ENCODE results near the gene PDE2A.
"Not testable (repeated sequence)": the region's sequence is repeated elsewhere in the genome, so short reads cannot be mapped to it uniquely, and the experiment has no call there.

PDE2A gene

GRCh38 chr11:72574548-72575460 is 99.4 kb downstream of the PDE2A start:
- FAIRE-seq = no peak
- no peak for TF ChIP-seq PAX5 (IDR thresholded peaks at IDR 0.05; ENCODE audit: insufficient read depth, low read length, severe bottlenecking)
- no peak for TF ChIP-seq TAF1 (IDR thresholded peaks at IDR 0.05; ENCODE audit: low read depth, low read length)
- no peak for TF ChIP-seq POU2F2 (IDR thresholded peaks at IDR 0.05; ENCODE audit: low read depth, low read length)
- no peak for TF ChIP-seq POLR2A (IDR thresholded peaks at IDR 0.05; ENCODE audit: low read depth, low read length)
- no peak for TF ChIP-seq POLR2AphosphoS5 (IDR thresholded peaks at IDR 0.05; ENCODE audit: low read depth, low read length)
- TF ChIP-seq SPI1 (IDR thresholded peaks at IDR 0.05; ENCODE audit: low read depth, low read length) = no peak
- no peak for DNase-seq (ENCODE audit: insufficient read length, low spot score)

DNA sequence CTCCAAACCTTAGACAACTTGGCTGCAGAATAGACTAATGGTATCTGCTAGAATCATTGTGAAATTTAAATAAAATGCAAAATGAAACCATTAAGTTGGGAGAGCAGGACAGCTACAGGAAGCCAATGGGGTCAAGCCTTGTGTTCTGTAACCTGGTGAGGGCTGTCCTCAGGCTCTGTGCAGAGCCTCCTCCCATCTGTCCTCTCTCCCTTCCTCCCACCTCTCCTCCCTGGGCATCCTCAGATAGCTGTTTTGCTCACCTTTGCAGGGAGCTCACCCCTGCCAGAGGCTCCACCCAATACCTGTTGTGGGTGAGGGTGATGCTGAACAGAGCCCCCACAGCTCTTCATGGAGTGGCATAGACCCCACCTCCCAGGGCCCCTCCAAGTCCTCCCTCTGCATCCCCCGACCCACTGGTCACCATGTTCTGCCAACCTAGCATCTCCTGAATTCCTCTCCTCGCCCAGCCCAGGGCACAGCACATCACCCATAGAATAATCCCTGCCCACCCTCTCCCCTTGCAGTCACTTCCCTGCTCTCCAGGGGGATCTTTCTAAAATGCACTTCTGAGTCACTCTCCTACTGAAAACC is 100.3 kb downstream of the PDE2A start:
- no peak for FAIRE-seq
- TF ChIP-seq TAF1 (IDR thresholded peaks at IDR 0.05; ENCODE audit: low read depth, low read length) = no peak
- TF ChIP-seq SPI1 (IDR thresholded peaks at IDR 0.05; ENCODE audit: low read depth, low read length) = no peak
- TF ChIP-seq POLR2AphosphoS5 (IDR thresholded peaks at IDR 0.05; ENCODE audit: low read depth, low read length) = no peak
- no peak for TF ChIP-seq PAX5 (IDR thresholded peaks at IDR 0.05; ENCODE audit: insufficient read depth, low read length, severe bottlenecking)
- no peak for TF ChIP-seq POLR2A (IDR thresholded peaks at IDR 0.05; ENCODE audit: low read depth, low read length)
- TF ChIP-seq POU2F2 (IDR thresholded peaks at IDR 0.05; ENCODE audit: low read depth, low read length) = no peak
- peak; percentile 3 for DNase-seq (ENCODE audit: insufficient read length, low spot score)

DNA sequence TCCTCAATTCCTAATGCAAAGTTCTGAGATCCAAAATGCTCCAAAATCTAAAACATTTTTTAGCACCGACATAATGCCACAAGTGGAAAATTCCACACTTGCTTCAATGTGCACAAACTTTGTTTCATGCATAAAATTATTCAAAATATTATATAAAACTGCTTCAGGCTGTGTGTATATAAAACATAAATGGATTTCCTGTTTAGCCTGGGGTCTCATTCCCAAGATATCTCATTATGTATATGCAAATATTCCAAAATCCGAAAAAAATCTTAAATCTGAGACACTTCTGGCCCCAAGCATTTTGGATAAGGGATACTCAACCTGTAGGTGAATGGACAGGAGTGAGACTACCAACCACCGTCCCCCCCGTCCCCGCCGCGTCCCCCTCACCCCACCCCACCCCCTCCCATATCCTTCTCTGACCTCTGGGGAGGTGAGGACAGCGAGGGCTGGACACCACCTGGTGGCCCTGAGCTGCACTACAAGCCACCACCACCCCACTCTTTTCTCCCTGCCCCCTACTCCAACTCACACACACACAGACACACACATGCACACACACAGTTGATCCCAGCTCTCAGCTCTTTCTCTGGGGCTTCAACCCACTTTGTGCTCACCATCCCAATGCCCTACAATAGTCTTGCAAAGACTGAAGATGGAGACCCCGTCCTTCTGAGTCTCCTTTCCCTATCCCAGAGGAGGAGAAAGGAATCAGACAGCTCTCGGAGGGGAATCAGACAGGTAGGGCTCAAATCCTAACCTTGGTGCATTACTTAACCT is 101.0 kb downstream of the PDE2A start:
- FAIRE-seq = peak; percentile 31
- no peak for DNase-seq (ENCODE audit: insufficient read length, low spot score)
- TF ChIP-seq POLR2AphosphoS5 (IDR thresholded peaks at IDR 0.05; ENCODE audit: low read depth, low read length) (no peak), POU2F2 (IDR thresholded peaks at IDR 0.05; ENCODE audit: low read depth, low read length) (no peak), SPI1 (IDR thresholded peaks at IDR 0.05; ENCODE audit: low read depth, low read length) (no peak), POLR2A (IDR thresholded peaks at IDR 0.05; ENCODE audit: low read depth, low read length) (no peak), PAX5 (IDR thresholded peaks at IDR 0.05; ENCODE audit: insufficient read depth, low read length, severe bottlenecking) (no peak), TAF1 (IDR thresholded peaks at IDR 0.05; ENCODE audit: low read depth, low read length) (no peak)

- not testable (repeated sequence) for FAIRE-seq; DNase-seq (ENCODE audit: insufficient read length, low spot score)
Observed at GRCh38 chr11:72572540-72572939, 101.7 kb downstream of the PDE2A start.

GRCh38 chr11:72570893-72571661 is 103.1 kb downstream of the PDE2A start:
- DNase-seq (ENCODE audit: insufficient read length, low spot score) (no peak), FAIRE-seq (no peak)
- no peak for TF ChIP-seq POLR2AphosphoS5 (IDR thresholded peaks at IDR 0.05; ENCODE audit: low read depth, low read length)
- TF ChIP-seq PAX5 (IDR thresholded peaks at IDR 0.05; ENCODE audit: insufficient read depth, low read length, severe bottlenecking) = no peak
- no peak for TF ChIP-seq POU2F2 (IDR thresholded peaks at IDR 0.05; ENCODE audit: low read depth, low read length)
- TF ChIP-seq POLR2A (IDR thresholded peaks at IDR 0.05; ENCODE audit: low read depth, low read length) = no peak
- TF ChIP-seq SPI1 (IDR thresholded peaks at IDR 0.05; ENCODE audit: low read depth, low read length) = no peak
- TF ChIP-seq TAF1 (IDR thresholded peaks at IDR 0.05; ENCODE audit: low read depth, low read length) = no peak

- FAIRE-seq = no peak
- DNase-seq (ENCODE audit: insufficient read length, low spot score) = no peak
- TF ChIP-seq SPI1 (IDR thresholded peaks at IDR 0.05; ENCODE audit: low read depth, low read length) (no peak), POLR2A (IDR thresholded peaks at IDR 0.05; ENCODE audit: low read depth, low read length) (no peak), POLR2AphosphoS5 (IDR thresholded peaks at IDR 0.05; ENCODE audit: low read depth, low read length) (no peak), PAX5 (IDR thresholded peaks at IDR 0.05; ENCODE audit: insufficient read depth, low read length, severe bottlenecking) (no peak), TAF1 (IDR thresholded peaks at IDR 0.05; ENCODE audit: low read depth, low read length) (no peak), POU2F2 (IDR thresholded peaks at IDR 0.05; ENCODE audit: low read depth, low read length) (no peak)
Observed at GRCh38 chr11:72569966-72570892, 104.0 kb downstream of the PDE2A start.

DNA sequence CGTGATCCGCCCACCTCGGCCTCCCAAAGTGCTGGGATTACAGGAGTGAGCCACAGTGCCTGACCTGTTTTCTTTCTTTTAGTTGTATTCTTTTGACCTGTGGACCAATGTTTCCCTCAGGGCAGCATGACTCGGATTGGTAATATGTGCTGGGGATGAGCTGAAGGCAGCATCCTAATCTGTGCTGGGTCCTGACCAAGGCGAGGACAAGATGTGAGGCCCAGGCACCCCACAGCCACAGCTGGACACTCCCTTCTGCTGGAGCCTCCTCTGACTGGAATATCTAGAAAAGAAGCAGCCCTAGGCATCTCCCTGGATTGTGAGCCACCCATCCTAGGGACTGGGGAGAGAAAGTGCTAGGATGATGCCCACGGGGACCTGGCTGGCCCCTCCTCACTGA is 105.4 kb downstream of the PDE2A start:
- no peak for FAIRE-seq
- TF ChIP-seq TAF1 (IDR thresholded peaks at IDR 0.05; ENCODE audit: low read depth, low read length) = no peak
- no peak for TF ChIP-seq SPI1 (IDR thresholded peaks at IDR 0.05; ENCODE audit: low read depth, low read length)
- no peak for TF ChIP-seq POLR2AphosphoS5 (IDR thresholded peaks at IDR 0.05; ENCODE audit: low read depth, low read length)
- TF ChIP-seq POU2F2 (IDR thresholded peaks at IDR 0.05; ENCODE audit: low read depth, low read length) = no peak
- no peak for TF ChIP-seq POLR2A (IDR thresholded peaks at IDR 0.05; ENCODE audit: low read depth, low read length)
- TF ChIP-seq PAX5 (IDR thresholded peaks at IDR 0.05; ENCODE audit: insufficient read depth, low read length, severe bottlenecking) = no peak
- DNase-seq (ENCODE audit: insufficient read length, low spot score) = no peak

DNA sequence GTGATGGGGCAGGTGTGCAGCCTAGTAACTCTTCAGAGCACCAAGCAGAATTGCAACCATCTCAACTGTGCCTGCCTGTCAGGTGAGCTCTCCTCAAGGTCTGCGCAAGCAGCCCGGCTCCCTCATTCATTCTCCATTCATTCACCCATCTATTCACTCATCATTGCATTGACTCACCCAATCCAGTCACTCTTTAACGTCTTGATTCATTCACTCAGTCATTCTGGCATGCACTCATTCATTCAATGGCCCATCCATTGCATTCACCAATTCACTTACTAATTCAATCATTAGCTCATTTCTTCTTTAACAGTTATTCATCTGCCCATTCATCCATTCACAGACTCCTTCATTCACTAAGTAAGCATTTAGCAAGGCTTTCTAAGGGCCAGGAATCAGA is 111.8 kb downstream of the PDE2A start:
- TF ChIP-seq SPI1 (IDR thresholded peaks at IDR 0.05; ENCODE audit: low read depth, low read length) (no peak), POU2F2 (IDR thresholded peaks at IDR 0.05; ENCODE audit: low read depth, low read length) (no peak), POLR2AphosphoS5 (IDR thresholded peaks at IDR 0.05; ENCODE audit: low read depth, low read length) (no peak), PAX5 (IDR thresholded peaks at IDR 0.05; ENCODE audit: insufficient read depth, low read length, severe bottlenecking) (no peak), TAF1 (IDR thresholded peaks at IDR 0.05; ENCODE audit: low read depth, low read length) (no peak), POLR2A (IDR thresholded peaks at IDR 0.05; ENCODE audit: low read depth, low read length) (no peak)
- FAIRE-seq = no peak
- no peak for DNase-seq (ENCODE audit: insufficient read length, low spot score)
